Epithelial cell of esophagus (primary cell): ENCODE results near the gene BTG3.

Experiments
- DNase-seq: peaks from one replicate; pipeline ENCODE4 v3.0.0; 2010; ENCODE audit warnings: low read depth
- H3K4me3 ChIP-seq: 2 replicates; pipeline ENCODE4 v1.5.1; 2011; ENCODE audit warnings: mild to moderate bottlenecking, low read length, control low read depth
- TF ChIP-seq, protein P1 (sequence below): IDR thresholded peaks from 2 replicates; pipeline ENCODE4 v1.5.1; 2011; ENCODE audit warnings: low read depth, mild to moderate bottlenecking, low read length, control low read depth, inconsistent platforms; ENCODE audit not compliant: insufficient read depth; ENCODE audit errors: missing control alignments

The BTG3 gene

GRCh38 chr21:17597680-17598079 lies 15.0 kb downstream of the BTG3 start:
- TF ChIP-seq, protein P1, sequence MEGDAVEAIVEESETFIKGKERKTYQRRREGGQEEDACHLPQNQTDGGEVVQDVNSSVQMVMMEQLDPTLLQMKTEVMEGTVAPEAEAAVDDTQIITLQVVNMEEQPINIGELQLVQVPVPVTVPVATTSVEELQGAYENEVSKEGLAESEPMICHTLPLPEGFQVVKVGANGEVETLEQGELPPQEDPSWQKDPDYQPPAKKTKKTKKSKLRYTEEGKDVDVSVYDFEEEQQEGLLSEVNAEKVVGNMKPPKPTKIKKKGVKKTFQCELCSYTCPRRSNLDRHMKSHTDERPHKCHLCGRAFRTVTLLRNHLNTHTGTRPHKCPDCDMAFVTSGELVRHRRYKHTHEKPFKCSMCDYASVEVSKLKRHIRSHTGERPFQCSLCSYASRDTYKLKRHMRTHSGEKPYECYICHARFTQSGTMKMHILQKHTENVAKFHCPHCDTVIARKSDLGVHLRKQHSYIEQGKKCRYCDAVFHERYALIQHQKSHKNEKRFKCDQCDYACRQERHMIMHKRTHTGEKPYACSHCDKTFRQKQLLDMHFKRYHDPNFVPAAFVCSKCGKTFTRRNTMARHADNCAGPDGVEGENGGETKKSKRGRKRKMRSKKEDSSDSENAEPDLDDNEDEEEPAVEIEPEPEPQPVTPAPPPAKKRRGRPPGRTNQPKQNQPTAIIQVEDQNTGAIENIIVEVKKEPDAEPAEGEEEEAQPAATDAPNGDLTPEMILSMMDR = no peak
- H3K4me3 ChIP-seq = no peak overlapping the region
- DNase-seq = no peak

GRCh38 chr21:17590430-17590829 lies 22.3 kb downstream of the BTG3 start:
- H3K4me3 ChIP-seq = no peak overlapping the region
- TF ChIP-seq, protein P1 = no peak
- DNase-seq = no peak

- peak; percentile 57 for DNase-seq
- TF ChIP-seq, protein P1 = peak; percentile 59
- no peak overlapping the region for H3K4me3 ChIP-seq
Observed at GRCh38 chr21:17585875-17586450, 26.7 kb downstream of the BTG3 start.

DNA sequence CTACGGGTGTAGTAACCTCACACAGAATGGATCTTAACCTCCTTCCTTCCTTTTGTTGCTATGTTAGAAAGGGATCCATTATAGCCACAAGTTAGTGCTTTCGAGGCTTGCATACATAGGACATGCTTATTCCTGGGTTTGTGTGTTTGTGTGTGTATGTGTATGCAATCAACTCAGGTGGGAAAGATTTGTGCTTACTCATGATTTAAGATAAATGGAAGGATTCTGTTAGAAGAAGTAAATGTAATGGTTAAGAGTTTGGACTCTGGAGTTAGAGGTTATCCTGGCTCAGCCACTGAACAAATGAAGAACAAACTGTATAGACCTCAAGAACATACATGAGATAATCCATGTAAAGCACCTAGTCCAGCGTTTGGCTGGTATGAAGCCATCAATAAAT lies 28.8 kb downstream of the BTG3 start:
- TF ChIP-seq, protein P1 = no peak
- no peak overlapping the region for H3K4me3 ChIP-seq
- no peak for DNase-seq

- DNase-seq = no peak
- H3K4me3 ChIP-seq = no peak overlapping the region
- TF ChIP-seq, protein P1 = no peak
Observed at GRCh38 chr21:17580319-17580718, 32.4 kb downstream of the BTG3 start.

DNA sequence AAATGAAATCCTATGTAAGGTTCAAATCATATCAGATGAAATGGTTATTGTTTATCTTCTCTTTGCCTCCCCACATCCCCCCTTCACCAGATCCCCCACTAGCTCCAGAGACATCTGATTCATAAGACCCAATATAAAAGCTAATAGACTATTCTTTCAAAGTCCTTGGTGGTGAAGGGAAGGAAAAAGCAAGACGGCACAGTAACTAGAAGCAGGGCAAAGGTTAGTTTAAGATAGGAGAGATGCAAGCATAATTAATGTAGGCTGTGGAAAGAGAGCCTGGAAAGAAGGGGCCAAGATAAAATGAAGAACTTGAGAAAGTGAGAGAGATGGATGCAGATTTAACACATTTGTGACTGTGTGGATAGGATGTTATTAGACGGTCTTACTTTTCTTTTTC lies 33.8 kb downstream of the BTG3 start:
- TF ChIP-seq, protein P1 = no peak
- no peak overlapping the region for H3K4me3 ChIP-seq
- no peak for DNase-seq

- peak; percentile 27 for DNase-seq
- TF ChIP-seq, protein P1 = no peak
- H3K4me3 ChIP-seq = no peak overlapping the region
Observed at GRCh38 chr21:17578162-17578561, 34.5 kb downstream of the BTG3 start.
